ENCODE measurements around the gene AKR1B15. TPM values are rescaled to one million over a fixed set of nuclear protein-coding genes. Genes with fewer than 3 reads are reported as not detected.
A peak's percentile ranks its signal among the peaks of the same experiment; 100 is the strongest.
"Not testable (repeated sequence)": the region's sequence is repeated elsewhere in the genome, so short reads cannot be mapped to it uniquely, and the experiment has no call there.

The AKR1B15 gene
- 1.2 and 1.8 TPM in 2 replicates for total RNA-seq
- 0.19 TPM for polyA plus RNA-seq (2012)

DNA sequence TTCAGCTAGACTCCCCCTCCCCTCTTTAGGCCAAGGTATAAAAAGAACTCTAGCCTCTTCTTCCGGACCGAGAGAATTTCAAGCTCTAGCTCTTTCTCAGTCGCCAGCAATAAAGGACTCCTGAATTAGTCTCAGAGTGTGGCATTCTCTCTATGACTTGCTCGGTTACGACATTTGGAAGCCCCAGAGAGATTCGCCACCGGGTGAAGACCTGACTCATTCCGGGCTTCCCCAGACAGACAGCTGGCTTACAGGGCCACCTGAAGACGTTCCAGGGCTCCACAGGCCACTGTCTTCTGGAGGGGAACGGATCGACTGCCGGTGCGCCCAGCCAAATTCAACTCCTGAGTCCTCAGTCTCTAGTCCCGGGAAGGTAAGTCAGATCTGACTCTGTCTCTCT is at the start of gene AKR1B15:
Gene AKR1B15, plus strand, starts transcription at position 234 of the 400 bp plus-strand sequence. CDS start 15,510 bp downstream, outside the sequence.
- peak; percentile 85 for DNase-seq (ENCODE audit: low read depth)

GRCh38 chr7:134500406-134500805 is 48.5 kb upstream of the AKR1B15 start:
- no peak for DNase-seq (ENCODE audit: low read depth)

DNA sequence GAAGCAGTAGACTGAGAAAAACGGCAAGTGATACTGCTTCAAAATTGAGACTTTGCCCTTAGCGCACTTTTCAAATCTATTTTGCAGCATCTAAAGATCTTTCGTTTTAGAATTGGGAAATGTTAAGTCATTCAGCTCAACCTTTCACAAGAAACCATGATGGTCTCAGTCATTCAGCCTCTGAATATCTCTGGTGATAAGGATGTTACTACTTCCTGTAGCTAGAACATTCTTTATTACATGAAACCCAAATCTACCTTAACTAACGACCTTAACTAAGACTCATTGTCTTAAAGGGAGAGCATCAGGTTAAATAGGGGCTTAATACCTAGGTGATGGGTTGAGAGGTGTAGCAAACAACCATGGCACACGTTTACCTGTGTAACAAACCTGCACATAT is 47.9 kb upstream of the AKR1B15 start:
- no peak for DNase-seq (ENCODE audit: low read depth)

DNA sequence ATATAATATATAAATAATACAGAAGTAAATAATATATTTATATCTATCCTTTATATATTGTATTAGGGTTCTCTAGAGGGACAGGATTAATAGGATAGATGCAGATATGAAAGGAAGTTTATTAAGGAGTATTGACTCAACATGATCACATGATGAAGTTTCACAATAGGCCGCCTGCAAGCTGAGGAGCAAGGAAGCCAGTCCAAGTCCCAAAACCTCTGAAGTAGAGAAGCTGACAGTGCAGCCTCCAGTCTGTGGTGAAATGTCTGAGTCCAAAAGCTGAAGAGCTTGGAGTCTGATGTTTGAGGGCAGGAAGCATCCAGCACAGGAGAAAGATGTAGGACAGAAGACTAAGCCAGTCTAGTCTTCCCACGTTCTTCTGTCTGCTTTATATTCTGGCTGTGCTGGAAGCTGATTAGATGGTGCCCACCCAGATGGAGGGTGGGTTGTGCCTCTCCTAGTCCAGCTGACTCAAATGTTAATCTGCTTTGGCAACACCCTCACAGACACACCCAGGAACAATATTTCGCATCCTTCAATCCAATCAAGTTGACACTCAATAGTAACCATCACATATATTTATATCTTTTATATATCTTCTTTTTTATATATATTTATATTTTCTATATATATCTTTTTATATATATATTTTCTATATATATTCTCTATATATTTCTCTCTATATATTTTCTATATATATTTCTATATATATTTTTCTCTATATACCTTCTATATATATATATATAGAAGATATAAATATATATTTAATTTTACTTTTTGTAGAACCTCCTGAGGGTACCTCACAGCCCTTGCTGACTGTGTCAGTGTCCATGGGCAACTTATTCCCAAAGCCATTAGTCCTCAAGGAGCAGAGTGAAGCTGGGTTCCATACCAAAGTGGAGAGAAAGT is 46.2 kb upstream of the AKR1B15 start:
- DNase-seq (ENCODE audit: low read depth), result peak; percentile 52

DNA sequence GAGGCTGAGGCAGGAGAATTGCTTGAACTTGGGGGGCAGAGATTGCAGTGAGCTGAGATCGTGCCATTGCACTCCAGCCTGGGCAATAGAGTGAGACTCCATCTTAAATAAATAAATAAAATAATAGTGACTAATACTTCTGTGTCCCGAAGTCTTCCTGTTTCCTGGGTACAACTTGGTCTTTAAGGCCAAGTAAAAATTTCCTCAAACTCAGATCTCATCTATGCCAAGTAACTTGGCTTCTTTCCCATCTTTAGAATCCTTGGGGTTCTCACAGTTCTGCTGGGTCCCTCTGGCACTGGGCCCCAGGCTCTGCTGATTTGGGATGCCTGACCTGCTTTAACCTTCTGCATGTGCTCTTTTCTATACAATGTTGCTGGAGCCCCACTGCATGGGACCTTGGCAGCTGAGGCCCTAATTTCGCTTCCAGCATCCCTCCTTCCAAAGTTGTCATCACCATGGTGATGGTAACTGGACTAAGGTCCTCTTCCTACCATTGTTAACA is 44.2 kb upstream of the AKR1B15 start:
- no peak for DNase-seq (ENCODE audit: low read depth)

- no peak for DNase-seq (ENCODE audit: low read depth)
Observed at GRCh38 chr7:134505856-134506255, 43.1 kb upstream of the AKR1B15 start.

GRCh38 chr7:134509010-134509409 is 39.9 kb upstream of the AKR1B15 start:
- no peak for DNase-seq (ENCODE audit: low read depth)

DNA sequence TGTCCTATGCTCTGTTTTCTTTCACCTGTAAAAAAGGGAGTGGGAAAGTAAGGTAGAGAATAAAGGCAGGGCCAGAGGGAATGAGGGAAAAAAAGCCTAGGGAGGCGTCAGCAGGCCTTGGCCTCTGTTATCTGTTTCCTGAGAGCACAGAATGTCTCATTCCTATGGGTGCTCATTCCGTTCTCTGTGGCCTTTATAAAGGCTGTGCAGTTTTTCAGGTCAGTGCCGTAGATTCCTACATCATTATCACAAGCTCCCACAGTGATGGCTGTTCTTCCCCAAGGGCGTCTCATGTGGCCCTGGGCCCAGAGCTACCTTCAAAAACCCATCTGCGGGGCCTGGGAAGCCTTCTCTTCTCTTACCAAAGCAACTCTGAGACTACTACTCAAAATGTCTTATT is 38.3 kb upstream of the AKR1B15 start:
- no peak for DNase-seq (ENCODE audit: low read depth)

- DNase-seq (ENCODE audit: low read depth), result no peak
Observed at GRCh38 chr7:134512271-134512670, 36.6 kb upstream of the AKR1B15 start.

DNA sequence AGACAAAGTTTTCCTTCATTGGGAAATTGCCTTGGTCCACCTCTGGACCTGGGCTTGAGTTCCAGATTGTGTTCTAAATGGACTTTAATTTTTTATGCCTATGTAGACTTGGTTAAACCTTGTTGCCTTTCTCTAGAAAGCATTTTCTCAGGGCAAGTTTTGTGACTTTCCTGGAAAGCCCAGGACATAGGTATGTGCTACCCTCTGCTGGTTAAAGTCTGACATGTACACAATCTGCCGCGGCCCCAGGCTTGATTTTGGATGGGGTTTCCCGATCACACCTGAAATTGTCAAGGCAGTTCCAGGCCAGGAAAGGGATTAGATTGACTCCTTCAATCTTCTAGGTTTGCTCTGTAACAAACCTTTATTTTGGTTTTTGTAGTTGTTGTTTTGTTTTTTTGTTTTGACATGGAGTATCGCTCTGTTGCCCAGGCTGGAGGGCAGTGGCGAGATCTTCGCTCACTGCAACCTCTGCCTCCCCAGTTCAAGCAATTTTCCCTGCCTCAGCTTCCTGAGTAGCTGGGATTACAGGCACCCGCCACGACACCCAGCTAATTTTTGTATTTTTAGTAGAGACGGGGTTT is 35.6 kb upstream of the AKR1B15 start:
- DNase-seq (ENCODE audit: low read depth), result peak; percentile 83

GRCh38 chr7:134514106-134514505 is 34.8 kb upstream of the AKR1B15 start:
- DNase-seq (ENCODE audit: low read depth), result no peak

- peak; percentile 90 for DNase-seq (ENCODE audit: low read depth)
Observed at GRCh38 chr7:134514663-134515062, 34.2 kb upstream of the AKR1B15 start.

- peak; percentile 93 for DNase-seq (ENCODE audit: low read depth)
Observed at GRCh38 chr7:134515569-134516468, 33.1 kb upstream of the AKR1B15 start.

DNA sequence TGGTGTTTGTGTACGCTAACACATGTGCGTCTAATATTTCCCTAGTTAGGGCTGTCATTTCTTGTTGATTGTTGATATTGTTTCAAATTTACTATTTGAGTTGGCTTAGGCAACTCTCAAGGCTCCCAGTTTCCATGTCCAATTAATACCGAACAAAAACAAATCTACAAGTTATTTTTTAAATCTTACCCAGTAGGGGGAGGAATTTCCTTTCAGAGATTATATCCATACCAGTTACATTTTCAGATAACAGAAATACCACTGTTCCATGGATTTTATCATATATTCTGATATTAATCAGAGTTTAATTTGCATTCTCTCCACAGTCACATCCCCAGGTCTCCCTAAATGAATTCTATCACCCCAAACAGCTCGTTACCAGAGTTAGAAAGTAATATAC is 28.8 kb upstream of the AKR1B15 start:
- DNase-seq (ENCODE audit: low read depth), result peak; percentile 49

DNA sequence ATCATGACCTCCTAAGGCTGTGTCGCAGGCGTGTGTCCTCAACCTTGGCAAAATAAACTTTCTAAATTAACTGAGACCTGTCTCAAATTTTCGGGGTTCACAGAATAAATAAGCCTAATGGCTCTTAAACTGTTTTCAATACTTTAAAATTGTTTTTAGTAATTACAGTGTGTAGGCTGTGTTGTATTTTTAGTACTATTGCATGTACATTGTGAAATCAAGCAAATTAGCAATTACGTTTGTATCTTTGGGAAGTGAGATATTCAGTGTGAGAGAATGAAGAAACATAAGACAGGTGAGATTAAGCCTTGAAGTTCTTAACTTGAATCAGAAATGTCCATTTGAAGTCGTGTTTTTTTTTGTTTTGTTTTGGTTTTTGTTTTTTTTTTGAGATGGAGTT is 26.3 kb upstream of the AKR1B15 start:
- no peak for DNase-seq (ENCODE audit: low read depth)

GRCh38 chr7:134525449-134525848 is 23.5 kb upstream of the AKR1B15 start:
- DNase-seq (ENCODE audit: low read depth), result not testable (repeated sequence)

GRCh38 chr7:134526552-134527248 is 22.2 kb upstream of the AKR1B15 start:
- DNase-seq (ENCODE audit: low read depth), result not testable (repeated sequence)

GRCh38 chr7:134527979-134528371 is 20.9 kb upstream of the AKR1B15 start:
- peak; percentile 96 for DNase-seq (ENCODE audit: low read depth)

GRCh38 chr7:134528749-134529148 is 20.2 kb upstream of the AKR1B15 start:
- peak; percentile 52 for DNase-seq (ENCODE audit: low read depth)

DNA sequence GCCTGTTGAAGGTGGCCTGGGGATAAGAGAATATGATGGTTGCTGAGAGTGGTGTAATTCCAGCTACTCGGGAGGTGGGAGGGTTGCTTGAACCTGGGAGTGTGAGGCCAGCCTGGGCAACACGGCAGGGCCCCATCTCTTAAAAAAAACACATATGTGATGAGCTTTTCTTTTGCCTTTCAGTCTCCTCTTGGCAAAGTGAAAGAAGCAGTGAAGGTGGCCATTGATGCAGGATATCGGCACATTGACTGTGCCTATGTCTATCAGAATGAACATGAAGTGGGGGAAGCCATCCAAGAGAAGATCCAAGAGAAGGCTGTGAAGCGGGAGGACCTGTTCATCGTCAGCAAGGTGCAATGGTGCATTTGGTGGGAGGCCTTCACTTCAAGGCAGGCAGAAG is 18.4 kb upstream of the AKR1B15 start:
- no peak for DNase-seq (ENCODE audit: low read depth)
